Prostate gland (tissue), 2 donors: Measurements from ENCODE around the gene ACYP2.

Experiments used
- POLR2A ChIP-seq: fragments of 450-650 bp; IDR thresholded peaks from one replicate; pipeline ENCODE4 v1.6.1; 2016; ENCODE audit warnings: antibody characterized with exemption, mild to moderate bottlenecking
- POLR2AphosphoS5 ChIP-seq: sonication (generic); formaldehyde crosslinking; IDR thresholded peaks from one replicate; pipeline ENCODE4 v1.6.1; 2017; ENCODE audit warnings: antibody characterized with exemption
- TF ChIP-seq, protein P1 (sequence below), 4 experiments: fragments of 200-600 bp in 2 of 4; fragments of 450-650 bp in 2 of 4; sonication (generic) in 2 of 4; IDR thresholded peaks; 1 replicate in 3 of 4; 2 replicates in 1 of 4; pipeline ENCODE4 v1.5.1; 2016 to 2019; ENCODE audit warnings: antibody characterized with exemption in 4 of 4, mild to moderate bottlenecking in 2 of 4, moderate library complexity in 2 of 4

DNA sequence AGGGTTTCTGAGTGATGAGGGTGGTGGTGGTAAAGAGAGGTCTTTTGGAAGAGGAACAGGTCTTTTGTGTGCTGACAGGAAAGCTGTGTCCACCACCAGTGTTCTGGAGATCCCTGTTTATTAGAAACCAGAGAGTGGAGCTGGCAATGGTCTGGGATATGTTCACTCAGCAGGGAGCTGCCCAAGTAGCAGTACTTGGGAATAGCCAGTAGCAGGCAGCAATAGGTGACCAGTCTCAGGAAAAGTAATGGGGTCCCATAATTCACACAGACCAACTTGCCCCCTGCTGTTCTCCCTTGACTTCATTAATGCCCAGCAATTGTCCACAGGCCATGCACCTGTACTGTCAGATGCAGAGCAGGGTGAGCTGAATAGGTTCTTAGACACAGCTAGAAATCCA is 138.8 kb downstream of the ACYP2 start:
- TF ChIP-seq, protein P1, sequence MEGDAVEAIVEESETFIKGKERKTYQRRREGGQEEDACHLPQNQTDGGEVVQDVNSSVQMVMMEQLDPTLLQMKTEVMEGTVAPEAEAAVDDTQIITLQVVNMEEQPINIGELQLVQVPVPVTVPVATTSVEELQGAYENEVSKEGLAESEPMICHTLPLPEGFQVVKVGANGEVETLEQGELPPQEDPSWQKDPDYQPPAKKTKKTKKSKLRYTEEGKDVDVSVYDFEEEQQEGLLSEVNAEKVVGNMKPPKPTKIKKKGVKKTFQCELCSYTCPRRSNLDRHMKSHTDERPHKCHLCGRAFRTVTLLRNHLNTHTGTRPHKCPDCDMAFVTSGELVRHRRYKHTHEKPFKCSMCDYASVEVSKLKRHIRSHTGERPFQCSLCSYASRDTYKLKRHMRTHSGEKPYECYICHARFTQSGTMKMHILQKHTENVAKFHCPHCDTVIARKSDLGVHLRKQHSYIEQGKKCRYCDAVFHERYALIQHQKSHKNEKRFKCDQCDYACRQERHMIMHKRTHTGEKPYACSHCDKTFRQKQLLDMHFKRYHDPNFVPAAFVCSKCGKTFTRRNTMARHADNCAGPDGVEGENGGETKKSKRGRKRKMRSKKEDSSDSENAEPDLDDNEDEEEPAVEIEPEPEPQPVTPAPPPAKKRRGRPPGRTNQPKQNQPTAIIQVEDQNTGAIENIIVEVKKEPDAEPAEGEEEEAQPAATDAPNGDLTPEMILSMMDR (IDR thresholded peaks at IDR 0.05), result no peak
- no peak for TF ChIP-seq POLR2AphosphoS5
- TF ChIP-seq POLR2A, result no peak
